Liver (tissue), 9 donors: ENCODE measurements around the gene BLOC1S2. TPM values are rescaled to one million over a fixed set of nuclear protein-coding genes. Genes with fewer than 3 reads are reported as not detected.

Experiments used
- DNase-seq: peaks from one replicate; pipeline ENCODE4 v3.0.0-alpha.2; 2017; ENCODE audit warnings: low spot score
- H3K27ac ChIP-seq, 2 donors: one replicate each; pipeline ENCODE4 v1.7.0; 2013; ENCODE audit warnings: inconsistent platforms in 2 of 2, low read length in 2 of 2, control low read depth in 1 of 2, low read depth in 1 of 2, mild to moderate bottlenecking in 1 of 2
- H3K27me3 ChIP-seq, 4 donors: one replicate each; pipeline versions ENCODE4 v1.6.1 to v1.7.0; 2013; ENCODE audit warnings: low read length in 3 of 4, inconsistent platforms in 1 of 4, mild to moderate bottlenecking in 1 of 4, moderate library complexity in 1 of 4; ENCODE audit not compliant: control insufficient read depth in 4 of 4, insufficient read depth in 4 of 4
- H3K36me3 ChIP-seq, 4 donors: one replicate each; pipeline versions ENCODE4 v1.6.1 to v1.7.0; 2013; ENCODE audit warnings: low read length in 3 of 4, mild to moderate bottlenecking in 3 of 4, low read depth in 1 of 4, moderate library complexity in 1 of 4; ENCODE audit not compliant: control insufficient read depth in 4 of 4, insufficient read depth in 3 of 4
- H3K4me1 ChIP-seq, 4 donors: one replicate each; pipeline versions ENCODE4 v1.6.1 to v1.7.0; 2013; ENCODE audit warnings: low read length in 3 of 4, mild to moderate bottlenecking in 3 of 4, moderate library complexity in 1 of 4; ENCODE audit not compliant: control insufficient read depth in 4 of 4, insufficient read depth in 4 of 4
- H3K4me3 ChIP-seq, 3 donors: one replicate each; pipeline versions ENCODE4 v1.6.1 to v1.7.0; 2013; ENCODE audit warnings: low read length in 3 of 3, control low read depth in 1 of 3, low read depth in 1 of 3, mild to moderate bottlenecking in 1 of 3
- H3K9ac ChIP-seq, 2 donors: one replicate each; pipeline ENCODE4 v1.7.0; 2013; ENCODE audit warnings: low read length in 2 of 2, mild to moderate bottlenecking in 2 of 2, moderate library complexity in 2 of 2, control low read depth in 1 of 2, low read depth in 1 of 2
- H3K9me3 ChIP-seq, 4 donors: one replicate each; pipeline versions ENCODE4 v1.6.1 to v1.7.0; 2013; ENCODE audit warnings: low read length in 3 of 4; ENCODE audit not compliant: control insufficient read depth in 4 of 4
- EGR1 ChIP-seq, 2 donors: IDR thresholded peaks; 2 replicates each; pipeline ENCODE4 v1.6.1; 2016 to 2018; ENCODE audit warnings: antibody characterized with exemption in 2 of 2, low read depth in 2 of 2
- FOXA1 ChIP-seq: IDR thresholded peaks from 2 replicates; pipeline ENCODE4 v1.6.1; 2016; ENCODE audit warnings: antibody characterized with exemption
- FOXA2 ChIP-seq: IDR thresholded peaks from 2 replicates; pipeline ENCODE4 v1.6.1; 2016; ENCODE audit warnings: antibody characterized with exemption
- GABPA ChIP-seq, 2 donors: IDR thresholded peaks in 1 of 2; conservative IDR thresholded peaks in 1 of 2; 2 replicates each; pipeline ENCODE4 v1.6.1; 2016; ENCODE audit warnings: antibody characterized with exemption in 2 of 2, mild to moderate bottlenecking in 1 of 2, moderate library complexity in 1 of 2
- HNF4G ChIP-seq: IDR thresholded peaks from 2 replicates; pipeline ENCODE4 v1.6.1; 2016; ENCODE audit warnings: antibody characterized with exemption
- RAD21 ChIP-seq, 2 donors: IDR thresholded peaks; 2 replicates each; pipeline ENCODE4 v1.6.1; 2016; ENCODE audit warnings: antibody characterized with exemption in 2 of 2, mild to moderate bottlenecking in 2 of 2
- REST ChIP-seq: IDR thresholded peaks from 2 replicates; pipeline ENCODE4 v1.6.1; 2016; ENCODE audit warnings: antibody characterized with exemption, mild to moderate bottlenecking
- RXRA ChIP-seq, 2 donors: IDR thresholded peaks; 2 replicates each; pipeline ENCODE4 v1.6.1; 2017 to 2018; ENCODE audit warnings: antibody characterized with exemption in 2 of 2, mild to moderate bottlenecking in 1 of 2
- TAF1 ChIP-seq: conservative IDR thresholded peaks from 2 replicates; pipeline ENCODE4 v1.6.1; 2016; ENCODE audit warnings: antibody characterized with exemption, mild to moderate bottlenecking
- YY1 ChIP-seq: IDR thresholded peaks from 2 replicates; pipeline ENCODE4 v1.6.1; 2016; ENCODE audit warnings: antibody characterized with exemption, mild to moderate bottlenecking
- whole genome bisulfite sequencing: extraction: QIAGEN DNeasy Blood & Tissue Kit; methylation state at CpG from one replicate; pipeline ENCODE4 v1.1.7; 2013; 5-methylcytosine and 5-hydroxymethylcytosine counted together
- polyA plus RNA-seq, 2 donors: library from polyadenylated mRNA; stranded (reverse) in 1 of 2; unstranded in 1 of 2; fragments of 200-250 nt in 1 of 2; fragments of >200 nt in 1 of 2; fragmentation: Nextera tagmentation in 1 of 2; extraction: Ambion mirVana in 1 of 2; gene quantifications; one replicate each; pipeline versions ENCODE4 v1.2.1 to v1.2.3, GENCODE V29; 2013 to 2015
- total RNA-seq, 2 donors: library from RNA; depleted of rRNA; stranded (reverse); fragments of >200 nt; gene quantifications; one replicate each; pipeline ENCODE4 v1.2.3, GENCODE V29; 2014
- TF ChIP-seq, protein P1 (sequence below): IDR thresholded peaks from 2 replicates; pipeline ENCODE4 v1.6.1; 2016; ENCODE audit warnings: antibody characterized with exemption
- donor health status: healthy.
- donor health status: healthy.
- donor health status: healthy.
- donor health status: healthy.
- donor health status: healthy.

The BLOC1S2 gene
- total and polyA plus RNA-seq, 4 donors = 10.7 to 25.5 (median 22.0) TPM

- no peaks in the 10 kb centered on the region for H3K9me3 ChIP-seq
- no peak for DNase-seq
- no peak within 1 kb of the TSS for H3K4me3 ChIP-seq
- no peak within 1 kb of the TSS for H3K27ac ChIP-seq
- no peaks in the 10 kb centered on the region for H3K4me1 ChIP-seq
- no peaks in the 10 kb centered on the region for H3K36me3 ChIP-seq
- H3K27me3 ChIP-seq = no peaks in the 10 kb centered on the region
- WGBS = 66% methylated on average over 5 of the region's 5 CpGs
- no peak for TF ChIP-seq EGR1 (IDR thresholded peaks at IDR 0.05; ENCODE audit: low read depth in 2 of 2)
- TF ChIP-seq TAF1 = no peak
- no peak for TF ChIP-seq RXRA (IDR thresholded peaks at IDR 0.05)
- H3K9ac ChIP-seq = no peak within 1 kb of the TSS
Observed at GRCh38 chr10:100330079-100330478, 43.6 kb upstream of the BLOC1S2 start, which contains the start of gene PKD2L1. Gene PKD2L1 (minus strand): TSS chr10:100330228. CDS start chr10:100330103, 125 bp downstream.

DNA sequence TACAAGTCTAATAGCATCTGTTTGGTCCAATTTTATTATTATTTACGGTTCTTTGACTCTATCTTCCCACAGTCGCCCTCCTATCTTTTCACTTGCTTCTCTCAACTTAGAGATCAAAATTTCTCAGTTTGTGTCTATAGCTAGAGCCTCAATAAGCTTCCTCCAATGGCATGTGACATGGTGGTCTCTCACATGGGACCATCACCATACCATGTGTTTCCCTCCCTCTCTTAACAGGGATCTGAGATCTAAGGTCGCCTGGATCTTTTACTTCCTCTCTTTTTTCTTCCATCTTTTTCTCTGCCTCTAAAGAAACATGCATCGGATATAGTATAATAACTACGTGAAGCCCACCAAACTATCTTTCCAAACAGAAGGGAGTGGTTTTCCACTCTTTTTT, 41.7 kb upstream of the BLOC1S2 start:
- Histone ChIP-seq H3K4me1 (no peaks in the 10 kb centered on the region), H3K27me3 (no peaks in the 10 kb centered on the region), H3K9me3 (no peaks in the 10 kb centered on the region), H3K27ac (no peak overlapping the region), H3K36me3 (no peaks in the 10 kb centered on the region), H3K4me3 (no peak overlapping the region), H3K9ac (no peak overlapping the region)
- no peak for DNase-seq
- TF ChIP-seq FOXA2 (no peak), REST (no peak), HNF4G (no peak), TAF1 (no peak), FOXA1 (no peak)
- 62% methylated on average over 5 of the region's 5 CpGs for WGBS

- TF ChIP-seq GABPA (IDR thresholded peaks at IDR 0.05 in 1 of 2, conservative IDR thresholded peaks at IDR 0.05 in 1 of 2) (no peak), REST (no peak), YY1 (no peak), RAD21 (IDR thresholded peaks at IDR 0.05) (no peak)
- TF ChIP-seq, protein P1, sequence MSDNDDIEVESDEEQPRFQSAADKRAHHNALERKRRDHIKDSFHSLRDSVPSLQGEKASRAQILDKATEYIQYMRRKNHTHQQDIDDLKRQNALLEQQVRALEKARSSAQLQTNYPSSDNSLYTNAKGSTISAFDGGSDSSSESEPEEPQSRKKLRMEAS = no peak
- H3K27me3 ChIP-seq = no peaks in the 10 kb centered on the region
- H3K9me3 ChIP-seq = no peaks in the 10 kb centered on the region
- H3K4me3 ChIP-seq = no peak overlapping the region
- no peaks in the 10 kb centered on the region for H3K4me1 ChIP-seq
- DNase-seq = no peak
- no peak overlapping the region for H3K27ac ChIP-seq
- no peak overlapping the region for H3K9ac ChIP-seq
- WGBS = 67% methylated on average over 3 of the region's 3 CpGs
- H3K36me3 ChIP-seq = no peaks in the 10 kb centered on the region
Observed at GRCh38 chr10:100327718-100328009, 41.2 kb upstream of the BLOC1S2 start.
